A549 (cell line): ENCODE measurements around the gene PLCB1. TPM values are rescaled to one million over a fixed set of nuclear protein-coding genes. Genes with fewer than 3 reads are reported as not detected.
"Not testable (repeated sequence)": the region's sequence is repeated elsewhere in the genome, so short reads cannot be mapped to it uniquely, and the experiment has no call there.

Experiments
- ATAC-seq, 2 experiments: fragments of 200-7000 bp in 1 of 2; fragments of >200 bp in 1 of 2; cut with Nextera tagmentation in 1 of 2; cut with Tn5 transposase in 1 of 2; 3 replicates each; pipeline versions ENCODE4 v1.8.0 to v1.9.1; 2018 to 2020; ENCODE audit warnings: mild to moderate bottlenecking in 1 of 2, moderate library complexity in 1 of 2
- CTCF ChIA-PET: fragments of 300-600 bp; sonication (Branson Sonifier 250); formaldehyde crosslinking; extraction: SDS; loops from one replicate; lab custom pipeline; 2021; ENCODE audit warnings: antibody characterized with exemption, inconsistent platforms; lab: Yijun Ruan, JAX
- POLR2A ChIA-PET: fragments of 350-600 bp; formaldehyde crosslinking; extraction: SDS; loops from one replicate; lab custom pipeline; 2021; ENCODE audit warnings: antibody characterized with exemption, inconsistent platforms; lab: Yijun Ruan, JAX
- DNase-seq, 2 experiments: peaks; one replicate each; pipeline versions ENCODE4 v3.0.0 to v3.0.0-alpha.2; 2011 to 2016; ENCODE audit warnings: low read depth in 1 of 2, low spot score in 1 of 2
- FAIRE-seq: peaks from 2 replicates; lab custom pipeline; 2011; peaks lifted over from hg19 to GRCh38; lab: Jason Lieb, UNC
- H3K27ac ChIP-seq, 2 experiments: fragments of >200 bp; sonication (Bioruptor Twin); formaldehyde crosslinking; 3 replicates each; pipeline ENCODE4 v1.5.1; 2016 to 2017
- H3K4me1 ChIP-seq: fragments of >200 bp; sonication (Bioruptor Twin); formaldehyde crosslinking; 3 replicates; pipeline ENCODE4 v1.6.1; 2016
- H3K4me2 ChIP-seq: fragments of >200 bp; sonication (Bioruptor Twin); formaldehyde crosslinking; 3 replicates; pipeline ENCODE4 v1.6.1; 2016
- H3K4me3 ChIP-seq: fragments of >200 bp; sonication (Bioruptor Twin); formaldehyde crosslinking; 3 replicates; pipeline ENCODE4 v1.5.1; 2016
- H3K9me3 ChIP-seq: fragments of >200 bp; sonication (Bioruptor Twin); formaldehyde crosslinking; 3 replicates; pipeline ENCODE4 v1.6.1; 2016
- ATOH8 ChIP-seq: fragments of 250-450 bp; sonication (Bioruptor Pico); IDR thresholded peaks from 2 replicates; pipeline ENCODE4 v1.5.0; 2020; ENCODE audit warnings: low read depth, mild to moderate bottlenecking, moderate library complexity
- BHLHE40 ChIP-seq: IDR thresholded peaks from 2 replicates; pipeline ENCODE4 v1.6.1; 2012; ENCODE audit warnings: low read depth, low read length, inconsistent platforms
- CHD4 ChIP-seq: fragments of 200-600 bp; sonication (generic); IDR thresholded peaks from 2 replicates; pipeline ENCODE4 v1.6.1; 2016; ENCODE audit warnings: antibody characterized with exemption, mild to moderate bottlenecking, borderline replicate concordance
- EHF ChIP-seq: fragments of 250-450 bp; sonication (Bioruptor Pico); IDR thresholded peaks from 2 replicates; pipeline ENCODE4 v1.5.0; 2020; ENCODE audit warnings: mild to moderate bottlenecking
- EHMT2 ChIP-seq: fragments of 200-600 bp; sonication (generic); IDR thresholded peaks from 2 replicates; pipeline ENCODE4 v1.6.1; 2016; ENCODE audit warnings: antibody characterized with exemption, low read depth, mild to moderate bottlenecking, moderate library complexity
- GATA3 ChIP-seq: IDR thresholded peaks from 2 replicates; pipeline ENCODE4 v1.6.1; 2012; ENCODE audit warnings: borderline replicate concordance
- HDAC2 ChIP-seq: fragments of 200-600 bp; sonication (generic); IDR thresholded peaks from 2 replicates; pipeline ENCODE4 v1.6.1; 2016
- HEYL ChIP-seq: fragments of 250-450 bp; sonication (Bioruptor Pico); IDR thresholded peaks from 2 replicates; pipeline ENCODE4 v1.8.0; 2021; ENCODE audit warnings: mild to moderate bottlenecking, moderate library complexity
- JUN ChIP-seq, 2 experiments: fragments of >200 bp; sonication (Bioruptor Twin); formaldehyde crosslinking; IDR thresholded peaks; 2 replicates in 1 of 2; 3 replicates in 1 of 2; pipeline ENCODE4 v1.6.1; 2016 to 2017
- JUNB ChIP-seq: fragments of >200 bp; sonication (Bioruptor Twin); formaldehyde crosslinking; IDR thresholded peaks from 2 replicates; pipeline ENCODE4 v1.6.1; 2016
- MAFK ChIP-seq: fragments of 450-650 bp; IDR thresholded peaks from 2 replicates; pipeline ENCODE4 v1.6.1; 2014; ENCODE audit not compliant: partially characterized antibody
- SMC3 ChIP-seq: fragments of >200 bp; sonication (Bioruptor Twin); formaldehyde crosslinking; IDR thresholded peaks from 3 replicates; pipeline ENCODE4 v1.6.1; 2018; ENCODE audit warnings: inconsistent platforms
- SREBF2 ChIP-seq: fragments of 450-650 bp; IDR thresholded peaks from 2 replicates; pipeline ENCODE4 v1.6.1; 2014; ENCODE audit warnings: mild to moderate bottlenecking, moderate library complexity
- TFCP2L1 ChIP-seq: fragments of 250-450 bp; sonication (Bioruptor Pico); IDR thresholded peaks from 2 replicates; pipeline ENCODE4 v1.5.0; 2021; ENCODE audit warnings: mild to moderate bottlenecking
- TP53 ChIP-seq: fragments of 250-450 bp; sonication (Bioruptor Pico); IDR thresholded peaks from 2 replicates; pipeline ENCODE4 v1.5.0; 2021; ENCODE audit warnings: mild to moderate bottlenecking, moderate library complexity
- ZFP36 ChIP-seq: fragments of 450-650 bp; IDR thresholded peaks from 2 replicates; pipeline ENCODE4 v1.6.1; 2014; ENCODE audit warnings: borderline replicate concordance; ENCODE audit not compliant: partially characterized antibody
- ZNF302 ChIP-seq: fragments of 250-450 bp; sonication (Bioruptor Pico); IDR thresholded peaks from 2 replicates; pipeline ENCODE4 v1.9.0; 2021; ENCODE audit warnings: inconsistent platforms, mild to moderate bottlenecking, moderate library complexity
- WGBS: methylation state at CpG from one replicate; pipeline ENCODE4 v1.1.6; 2017; ENCODE audit errors: missing lambda C conversion rate; 5-methylcytosine and 5-hydroxymethylcytosine counted together
- polyA plus RNA-seq, 4 experiments: library from polyadenylated mRNA; depleted of rRNA in 3 of 4; stranded (reverse); fragments of >200 nt; fragmentation: RNase III in 1 of 4; extraction: RNeasy Plus Mini Kit Qiagen cat#74134 plus additional on column Dnase treatment in 1 of 4; gene quantifications; 2 replicates in 3 of 4; 3 replicates in 1 of 4; pipeline ENCODE4 v1.2.3, GENCODE V29; 2011 to 2017

PLCB1 gene
- polyA plus RNA-seq, 2 of the 4 experiments (the other 2 are of a cell fraction), result 0.97 to 6.3 TPM

DNA sequence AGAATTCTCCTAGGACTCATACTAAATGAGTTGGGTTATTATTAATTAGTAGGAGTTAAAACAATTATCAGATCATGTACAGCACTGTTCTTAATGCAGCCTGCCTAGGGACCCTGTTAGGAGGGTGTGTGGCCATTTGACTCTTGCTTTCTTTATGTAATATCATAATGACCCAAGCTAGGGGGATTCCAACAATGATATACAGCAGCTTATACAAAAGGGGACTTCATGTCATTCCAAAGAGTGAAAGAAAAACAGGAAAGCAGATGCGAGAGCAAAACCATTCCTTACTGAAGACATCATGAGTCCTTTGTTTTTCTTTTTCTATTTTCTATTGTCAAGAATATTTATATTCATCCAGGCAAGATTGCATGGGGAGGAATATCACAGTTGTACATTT, 455.2 kb downstream of the PLCB1 start:
- no peak for ATAC-seq
- POLR2A ChIA-PET, result no interaction called here

DNA sequence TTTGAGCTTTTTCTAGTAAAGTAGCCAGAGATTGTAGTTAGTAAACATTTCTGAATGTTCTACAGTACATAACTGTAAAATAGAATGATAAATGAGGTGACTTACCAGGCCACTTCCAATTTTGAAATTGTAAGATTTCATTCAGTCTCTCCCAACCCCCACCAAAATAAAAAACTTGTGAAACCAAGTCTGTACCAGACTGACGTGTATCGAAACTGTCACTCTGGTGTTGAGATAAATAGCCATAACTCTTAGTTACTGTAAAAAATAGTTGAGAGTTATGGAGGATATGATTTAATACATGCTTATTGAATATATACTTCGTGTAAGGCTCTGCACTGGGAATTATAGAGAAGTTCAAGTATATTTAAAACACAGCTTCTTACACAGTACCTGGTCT, 455.7 kb downstream of the PLCB1 start:
- Histone ChIP-seq H3K4me3 (no peak overlapping the region), H3K9me3 (no peaks in the 10 kb centered on the region), H3K4me1 (no peaks in the 10 kb centered on the region)
- POLR2A ChIA-PET, result no interaction called here
- ATAC-seq (no peak), DNase-seq (no peak)
- TF ChIP-seq SMC3, result no peak
- TF ChIP-seq GATA3, result no peak
- no peak for TF ChIP-seq TP53
- TF ChIP-seq EHMT2, result no peak
- no peak for TF ChIP-seq ZNF302 (CRISPR knock-in tag)
- TF ChIP-seq HEYL, result no peak
- TF ChIP-seq EHF (CRISPR knock-in tag), result no peak
- no peak for TF ChIP-seq MAFK
- no peak for TF ChIP-seq JUN (IDR thresholded peaks at IDR 0.05)
- TF ChIP-seq JUNB, result no peak
- no peak for TF ChIP-seq BHLHE40
- TF ChIP-seq, all 56 proteins: peak for 0
- CTCF ChIA-PET, result interaction anchor here (0.9 kb wide), 1 partner anchor 25 kb away, joined by 3 read pairs; no protein-coding TSS in a partner anchor
- FAIRE-seq, result peak; percentile 23
- 38% methylated on average over 3 of the region's 3 CpGs for WGBS
- H3K4me2 ChIP-seq, result no peak overlapping the region
- no peak overlapping the region for H3K27ac ChIP-seq

More for the DNA sequence above, 455.2 kb downstream of the PLCB1 start:
- Histone ChIP-seq H3K4me3 (no peak overlapping the region), H3K27ac (no peak overlapping the region), H3K4me2 (no peak overlapping the region), H3K4me1 (no peaks in the 10 kb centered on the region), H3K9me3 (no peaks in the 10 kb centered on the region)
- DNase-seq, result no peak
- WGBS, result 31% methylated on average over 1 of the region's 1 CpG
- FAIRE-seq, result no peak
- no peak for TF ChIP-seq SREBF2
- TF ChIP-seq ATOH8 (CRISPR knock-in tag), result no peak
- no peak for TF ChIP-seq ZFP36
- TF ChIP-seq MAFK, result no peak
- no peak for TF ChIP-seq EHF (CRISPR knock-in tag)
- TF ChIP-seq JUNB, result no peak
- TF ChIP-seq CHD4, result no peak
- no peak for TF ChIP-seq HDAC2
- CTCF ChIA-PET, result interaction anchor here (0.9 kb wide), 1 partner anchor 25 kb away, joined by 3 read pairs; no protein-coding TSS in a partner anchor

- WGBS, result 21% methylated on average over 4 of the region's 4 CpGs
Observed at GRCh38 chr20:8589956-8590355, 457.9 kb downstream of the PLCB1 start.

DNA sequence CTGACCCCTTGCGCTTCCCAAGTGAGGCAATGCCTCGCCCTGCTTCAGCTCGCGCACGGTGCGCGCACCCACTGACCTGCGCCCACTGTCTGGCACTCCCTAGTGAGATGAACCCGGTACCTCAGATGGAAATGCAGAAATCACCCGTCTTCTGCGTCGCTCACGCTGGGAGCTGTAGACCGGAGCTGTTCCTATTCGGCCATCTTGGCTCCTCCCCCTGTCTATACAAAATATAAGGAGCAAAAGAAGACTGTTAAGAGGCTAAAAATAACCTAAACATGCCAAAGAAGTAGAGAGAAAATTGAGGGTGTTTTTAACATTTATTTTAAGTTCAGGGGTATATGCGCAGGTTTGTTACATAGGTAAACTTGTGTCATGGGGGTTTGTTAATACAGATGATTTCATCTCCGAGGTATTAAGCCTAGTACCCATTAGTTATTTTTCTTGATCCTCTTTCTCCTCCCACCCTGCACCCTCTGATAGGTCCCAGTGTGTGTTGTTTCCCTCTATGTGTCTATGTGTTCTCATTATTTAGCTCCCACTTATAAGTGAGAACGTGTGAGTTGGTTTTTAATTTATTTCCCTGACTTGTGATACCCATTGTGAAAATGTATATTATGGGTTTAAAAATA, 469.0 kb downstream of the PLCB1 start:
- CTCF ChIA-PET, result interaction anchor here (1.4 to 1.8 kb wide), 2 partner anchors 20 to 121 kb away, joined by 3 to 5 read pairs; no protein-coding TSS in a partner anchor
- H3K27ac ChIP-seq, result peak overlapping the region in 1 of 2 experiments; percentile 51; a peak in 1 of 6 replicates
- DNase-seq, H3K9me3 ChIP-seq, POLR2A ChIA-PET, H3K4me1 ChIP-seq: not testable (repeated sequence)
- WGBS, result 38% methylated on average over 10 of the region's 18 CpGs
- ATAC-seq (peak in 1 of 2 experiments; percentile 46; a peak in 3 of 6 replicates), FAIRE-seq (peak; percentile 13)
- peak overlapping the region; percentile 31 for H3K4me3 ChIP-seq
- peak overlapping the region; percentile 47 for H3K4me2 ChIP-seq

More at GRCh38 chr20:8589956-8590355, 457.9 kb downstream of the PLCB1 start:
- Histone ChIP-seq H3K4me1 (no peaks in the 10 kb centered on the region), H3K27ac (no peak overlapping the region), H3K9me3 (no peaks in the 10 kb centered on the region), H3K4me3 (no peak overlapping the region), H3K4me2 (no peak overlapping the region)
- ChIA-PET CTCF (no interaction called here), POLR2A (no interaction called here)
- FAIRE-seq (no peak), DNase-seq (no peak), ATAC-seq (no peak)
- no peak for TF ChIP-seq TFCP2L1 (CRISPR knock-in tag)
